CD14-positive monocyte (primary cell): ENCODE results near the gene MED14. TPM values are rescaled to one million over a fixed set of nuclear protein-coding genes. Genes with fewer than 3 reads are reported as not detected.

Source experiments
- DNase-seq, 3 donors: peaks; one replicate each; pipeline ENCODE4 v3.0.0-alpha.2; 2011 to 2022
- H2AFZ ChIP-seq: 2 replicates; pipeline ENCODE4 v1.6.0; 2012; ENCODE audit warnings: mild to moderate bottlenecking, low read depth, low read length, inconsistent platforms; ENCODE audit not compliant: insufficient read depth, poor library complexity, severe bottlenecking
- H3K27ac ChIP-seq, 2 donors: 1 replicate in 1 of 2; 2 replicates in 1 of 2; pipeline ENCODE4 v1.5.1; 2012 to 2013; ENCODE audit warnings: low read length in 2 of 2, control low read depth in 1 of 2, inconsistent platforms in 1 of 2, low read depth in 1 of 2, mild to moderate bottlenecking in 1 of 2
- H3K27me3 ChIP-seq, 2 donors: one replicate each; pipeline versions ENCODE4 v1.6.0 to v1.6.1; 2011 to 2013; ENCODE audit warnings: low read length in 2 of 2; ENCODE audit not compliant: control insufficient read depth in 2 of 2, insufficient read depth in 2 of 2
- H3K36me3 ChIP-seq, 2 donors: replicated peaks in 1 of 2; 1 replicate in 1 of 2; 2 replicates in 1 of 2; pipeline versions ENCODE4 v1.5.1 to v1.6.1; 2012 to 2013; ENCODE audit warnings: low read length in 2 of 2, control low read depth in 1 of 2, inconsistent platforms in 1 of 2, mild to moderate bottlenecking in 1 of 2; ENCODE audit not compliant: insufficient read depth in 2 of 2, control insufficient read depth in 1 of 2
- H3K4me1 ChIP-seq, 2 donors: 1 replicate in 1 of 2; 2 replicates in 1 of 2; pipeline versions ENCODE4 v1.5.1 to v1.6.1; 2012 to 2013; ENCODE audit warnings: low read length in 2 of 2, control low read depth in 1 of 2, inconsistent platforms in 1 of 2, mild to moderate bottlenecking in 1 of 2, moderate library complexity in 1 of 2; ENCODE audit not compliant: insufficient read depth in 2 of 2, control insufficient read depth in 1 of 2
- H3K4me2 ChIP-seq: replicated peaks from 2 replicates; pipeline ENCODE3; 2012; ENCODE audit warnings: low read length, moderate library complexity, mild to moderate bottlenecking; ENCODE audit not compliant: poor library complexity, severe bottlenecking; ENCODE audit errors: extremely low read depth
- H3K4me3 ChIP-seq, 3 experiments: fragments of 200-600 bp in 1 of 3; sonication (generic) in 1 of 3; replicated peaks in 1 of 3; 1 replicate in 2 of 3; 2 replicates in 1 of 3; pipeline ENCODE4 v1.5.1; 2011 to 2013; ENCODE audit warnings: low read length in 3 of 3, mild to moderate bottlenecking in 3 of 3, control low read depth in 2 of 3, low read depth in 2 of 3, inconsistent platforms in 1 of 3, moderate library complexity in 1 of 3
- H3K79me2 ChIP-seq: 2 replicates; pipeline ENCODE4 v1.6.0; 2012; ENCODE audit warnings: mild to moderate bottlenecking, control low read depth, inconsistent platforms, low read length, moderate library complexity; ENCODE audit not compliant: insufficient read depth
- H3K9ac ChIP-seq: 2 replicates; pipeline ENCODE4 v1.6.0; 2017; ENCODE audit warnings: low read length, mild to moderate bottlenecking; ENCODE audit not compliant: insufficient read depth, poor library complexity, severe bottlenecking
- H3K9me3 ChIP-seq, 2 donors: replicated peaks in 1 of 2; 1 replicate in 1 of 2; 2 replicates in 1 of 2; pipeline versions ENCODE4 v1.5.1 to v1.6.1; 2012 to 2013; ENCODE audit warnings: low read length in 2 of 2, control low read depth in 1 of 2; ENCODE audit not compliant: control insufficient read depth in 1 of 2, insufficient read depth in 1 of 2
- H4K20me1 ChIP-seq: 2 replicates; pipeline ENCODE4 v1.6.0; 2012; ENCODE audit warnings: mild to moderate bottlenecking, low read length, control low read depth, moderate library complexity; ENCODE audit not compliant: insufficient read depth
- H3K27ac Mint-ChIP-seq, 7 donors: one replicate each; pipeline ENCODE4 v1.8.0; 2020; ENCODE audit warnings: mild to moderate bottlenecking in 7 of 7, mixed read lengths in 7 of 7, moderate library complexity in 6 of 7, inconsistent platforms in 2 of 7
- H3K27me3 Mint-ChIP-seq, 3 donors: one replicate each; pipeline ENCODE4 v1.8.0; 2021 to 2022; ENCODE audit warnings: low read depth in 3 of 3, mild to moderate bottlenecking in 3 of 3, mixed read lengths in 3 of 3, moderate library complexity in 3 of 3, inconsistent platforms in 1 of 3
- H3K36me3 Mint-ChIP-seq, 2 donors: one replicate each; pipeline ENCODE4 v1.8.0; 2020; ENCODE audit warnings: mixed read lengths in 2 of 2, inconsistent platforms in 1 of 2, mild to moderate bottlenecking in 1 of 2
- H3K4me1 Mint-ChIP-seq: one replicate; pipeline ENCODE4 v1.8.0; 2020; ENCODE audit warnings: mild to moderate bottlenecking, mixed read lengths
- H3K4me3 Mint-ChIP-seq, 2 donors: one replicate each; pipeline ENCODE4 v1.8.0; 2020; ENCODE audit warnings: mild to moderate bottlenecking in 2 of 2, mixed read lengths in 2 of 2, moderate library complexity in 1 of 2
- H3K9me3 Mint-ChIP-seq, 7 donors: one replicate each; pipeline ENCODE4 v1.8.0; 2020 to 2022; ENCODE audit warnings: mixed read lengths in 7 of 7, mild to moderate bottlenecking in 6 of 7, moderate library complexity in 6 of 7, inconsistent platforms in 2 of 7
- CTCF ChIP-seq: fragments of 200-600 bp; IDR thresholded peaks from one replicate; pipeline ENCODE4 v1.8.0; 2022; ENCODE audit warnings: antibody characterized with exemption, mild to moderate bottlenecking
- WGBS: methylation state at CpG from one replicate; pipeline ENCODE4 v1.1.5; 2013; ENCODE audit warnings: missing lambda C conversion rate; ENCODE audit not compliant: insufficient coverage; 5-methylcytosine and 5-hydroxymethylcytosine counted together
- intact Hi-C, 2 donors: fragments of 100-400 bp; cut with micrococcal nuclease; formaldehyde crosslinking; loops; one replicate each; pipeline versions ENCODE4 v1.15.0 to v1.15.1; 2023
- polyA plus RNA-seq, 3 donors: library from polyadenylated mRNA; depleted of rRNA in 1 of 3; unstranded in 2 of 3; stranded (reverse) in 1 of 3; fragments of 300-500 nt in 2 of 3; fragments of >200 nt in 1 of 3; fragmentation: Illumina TruSeq in 2 of 3; gene quantifications; 1 replicate in 2 of 3; 2 replicates in 1 of 3; pipeline ENCODE4 v1.2.3, GENCODE V29; 2012 to 2021

Gene MED14
- polyA plus RNA-seq, 3 donors: 3.6 to 20.4 (median 6.8) TPM

GRCh38 chrX:40749681-40750494 is 14.5 kb upstream of the MED14 start:
- peak overlapping the region in 4 of 7 donors; percentile 18 to 89 (median 42) for H3K27ac Mint-ChIP-seq

GRCh38 chrX:40748977-40749376 is 13.6 kb upstream of the MED14 start:
- no peaks in the 10 kb centered on the region for H4K20me1 ChIP-seq
- no peak for TF ChIP-seq CTCF
- peaks cover 0 to 6% of the 10 kb centered on the region in 2 donors for H3K9me3 ChIP-seq
- H2AFZ ChIP-seq: no peak overlapping the region
- Mint-ChIP-seq H3K4me1 (peaks cover 23% of the 10 kb centered on the region), H3K27me3 (peaks cover 0 to 44% (median 4%) of the 10 kb centered on the region in 3 donors), H3K36me3 (no peaks in the 10 kb centered on the region), H3K9me3 (peaks cover 0 to 18% (median 2%) of the 10 kb centered on the region in 7 donors), H3K4me3 (no peak overlapping the region), H3K27ac (peak overlapping the region in 3 of 7 donors; percentile 46 to 65 (median 58))
- peaks cover 10 to 15% of the 10 kb centered on the region in 2 donors for H3K4me1 ChIP-seq
- H3K27ac ChIP-seq: peak overlapping the region; percentile 26 to 28
- H3K4me2 ChIP-seq: no peak overlapping the region
- WGBS: 0% methylated on average over 1 of the region's 1 CpG
- peaks cover 0 to 58% of the 10 kb centered on the region in 2 donors for H3K27me3 ChIP-seq
- no peaks in the 10 kb centered on the region for H3K79me2 ChIP-seq
- no peaks in the 10 kb centered on the region for H3K36me3 ChIP-seq
- DNase-seq: no peak
- H3K4me3 ChIP-seq: no peak overlapping the region
- no peak overlapping the region for H3K9ac ChIP-seq
- intact Hi-C loops: no loop called here

More at GRCh38 chrX:40749681-40750494, 14.5 kb upstream of the MED14 start:
- H3K36me3 ChIP-seq: no peaks in the 10 kb centered on the region
- peak overlapping the region; percentile 30 for H3K4me2 ChIP-seq
- Mint-ChIP-seq H3K9me3 (peaks cover 0 to 18% (median 2%) of the 10 kb centered on the region in 7 donors), H3K27me3 (peaks cover 0 to 49% (median 4%) of the 10 kb centered on the region in 3 donors), H3K36me3 (no peaks in the 10 kb centered on the region), H3K4me3 (peak overlapping the region in 1 of 2 donors; percentile 67), H3K4me1 (peaks cover 23% of the 10 kb centered on the region)
- no peaks in the 10 kb centered on the region for H3K79me2 ChIP-seq
- peak overlapping the region; percentile 55 for H2AFZ ChIP-seq
- peaks cover 10 to 15% of the 10 kb centered on the region in 2 donors for H3K4me1 ChIP-seq
- H3K27ac ChIP-seq: peak overlapping the region in 1 of 2 donors; percentile 26
- 0% methylated on average over 1 of the region's 4 CpGs for WGBS
- peaks cover 0 to 56% of the 10 kb centered on the region in 2 donors for H3K27me3 ChIP-seq
- H3K9me3 ChIP-seq: peaks cover 0 to 6% of the 10 kb centered on the region in 2 donors
- no peak for TF ChIP-seq CTCF
- intact Hi-C loops: no loop called here
- H3K9ac ChIP-seq: no peak overlapping the region
- H4K20me1 ChIP-seq: no peaks in the 10 kb centered on the region
- DNase-seq: peak in 2 of 3 donors; percentile 7 to 44
- no peak overlapping the region for H3K4me3 ChIP-seq
